CD4-positive, alpha-beta T cell (primary cell): Measurements from ENCODE around the gene TNIK. TPM values are rescaled to one million over a fixed set of nuclear protein-coding genes. Genes with fewer than 3 reads are reported as not detected.

Experiments
- ATAC-seq: fragments of 200-7000 bp; cut with Tn5 transposase; one replicate; pipeline ENCODE4 v1.10.0; 2022; ENCODE audit warnings: mild to moderate bottlenecking; ENCODE audit not compliant: poor library complexity
- CTCF ChIA-PET: fragments of 350-600 bp; sonication (Branson Sonifier 250); formaldehyde crosslinking; loops from one replicate; lab custom pipeline; 2021; ENCODE audit warnings: antibody characterized with exemption, inconsistent platforms; lab: Charles Lee
- POLR2A ChIA-PET: fragments of 350-600 bp; sonication (Branson Sonifier 250); formaldehyde crosslinking; loops from one replicate; lab custom pipeline; 2021; ENCODE audit warnings: antibody characterized with exemption, inconsistent platforms; lab: Charles Lee
- DNase-seq, 14 experiments: peaks; one replicate each; pipeline ENCODE4 v3.0.0-alpha.2; 2013 to 2020; ENCODE audit warnings: mixed read lengths in 2 of 14
- H3K27ac ChIP-seq, 2 donors: one replicate each; pipeline versions ENCODE4 v1.5.1 to v1.7.0; 2013; ENCODE audit warnings: low read length in 2 of 2, low read depth in 1 of 2, mild to moderate bottlenecking in 1 of 2
- H3K27me3 ChIP-seq, 2 experiments: 1 replicate in 1 of 2; 2 replicates in 1 of 2; pipeline versions ENCODE4 v1.6.1 to v1.7.0; 2013; ENCODE audit warnings: low read length in 2 of 2, control low read depth in 1 of 2, mild to moderate bottlenecking in 1 of 2, moderate library complexity in 1 of 2; ENCODE audit not compliant: insufficient read depth in 2 of 2, control insufficient read depth in 1 of 2
- H3K36me3 ChIP-seq: one replicate; pipeline ENCODE4 v1.6.1; 2013; ENCODE audit warnings: low read length, control low read depth; ENCODE audit not compliant: insufficient read depth
- H3K4me1 ChIP-seq: one replicate; pipeline ENCODE4 v1.6.1; 2013; ENCODE audit warnings: low read length, control low read depth; ENCODE audit not compliant: insufficient read depth
- H3K4me3 ChIP-seq: one replicate; pipeline ENCODE4 v1.5.1; 2013; ENCODE audit warnings: mild to moderate bottlenecking, low read length, moderate library complexity
- H3K9me3 ChIP-seq, 2 experiments: 1 replicate in 1 of 2; 2 replicates in 1 of 2; pipeline versions ENCODE4 v1.6.1 to v1.7.0; 2013; ENCODE audit warnings: low read length in 2 of 2, mild to moderate bottlenecking in 2 of 2, control low read depth in 1 of 2, moderate library complexity in 1 of 2; ENCODE audit not compliant: control insufficient read depth in 1 of 2, insufficient read depth in 1 of 2
- H3K27ac Mint-ChIP-seq: one replicate; pipeline ENCODE4 v1.8.0; 2020; ENCODE audit warnings: mixed read lengths
- H3K27me3 Mint-ChIP-seq: one replicate; pipeline ENCODE4 v1.8.0; 2021; ENCODE audit warnings: mixed read lengths
- H3K36me3 Mint-ChIP-seq: one replicate; pipeline ENCODE4 v1.8.0; 2021; ENCODE audit warnings: low read depth, mixed read lengths
- H3K4me1 Mint-ChIP-seq: one replicate; pipeline ENCODE4 v1.8.0; 2021; ENCODE audit warnings: low read depth, mixed read lengths
- H3K4me3 Mint-ChIP-seq: one replicate; pipeline ENCODE4 v1.8.0; 2020; ENCODE audit warnings: mild to moderate bottlenecking, mixed read lengths
- H3K9me3 Mint-ChIP-seq: one replicate; pipeline ENCODE4 v1.8.0; 2020; ENCODE audit warnings: mixed read lengths
- CTCF ChIP-seq: fragments of 200-600 bp; IDR thresholded peaks from one replicate; pipeline ENCODE4 v1.8.0; 2022; ENCODE audit warnings: antibody characterized with exemption, mild to moderate bottlenecking
- intact Hi-C, 2 experiments: fragments of 100-400 bp; cut with DNase I in 1 of 2; cut with micrococcal nuclease in 1 of 2; formaldehyde crosslinking; loops; one replicate each; pipeline versions ENCODE4 v1.15.1 to v1.9.0; 2023 to 2025; cut with DNase I, micrococcal nuclease
- total RNA-seq, 174 experiments: library from RNA in 2 of 174; stranded (reverse) in 2 of 174; gene quantifications; one replicate each; pipeline ENCODE4 v1.2.3 and lab custom pipeline; 2021 to 2026

The TNIK gene
- total RNA-seq, 2 experiments from 2014 or later, result 71.0 to 78.3 TPM

- Mint-ChIP-seq H3K9me3 (no peaks in the 10 kb centered on the region), H3K4me3 (no peak overlapping the region), H3K27me3 (no peaks in the 10 kb centered on the region), H3K36me3 (peaks cover 5% of the 10 kb centered on the region), H3K4me1 (peaks cover 45% of the 10 kb centered on the region), H3K27ac (no peak overlapping the region)
- Histone ChIP-seq H3K27me3 (no peaks in the 10 kb centered on the region), H3K4me1 (peaks cover 19% of the 10 kb centered on the region), H3K27ac (no peak overlapping the region), H3K4me3 (no peak overlapping the region), H3K9me3 (peaks cover 0 to 3% of the 10 kb centered on the region in 2 experiments), H3K36me3 (no peaks in the 10 kb centered on the region)
- DNase-seq (no peak), ATAC-seq (no peak)
- ChIA-PET POLR2A (no interaction called here), CTCF (no interaction called here)
- intact Hi-C loops, result no loop called here
- no peak for TF ChIP-seq CTCF
Measured at GRCh38 chr3:171432548-171432947, 27.7 kb downstream of the TNIK start.

GRCh38 chr3:171431550-171431949 lies 28.7 kb downstream of the TNIK start:
- POLR2A ChIA-PET, result no interaction called here
- TF ChIP-seq CTCF, result no peak
- ATAC-seq, result no peak
- peaks cover 10% of the 10 kb centered on the region for H3K4me1 ChIP-seq
- H3K36me3 ChIP-seq, result no peaks in the 10 kb centered on the region
- intact Hi-C loops, result no loop called here
- H3K27me3 Mint-ChIP-seq, result no peaks in the 10 kb centered on the region
- peaks cover 35% of the 10 kb centered on the region for H3K4me1 Mint-ChIP-seq
- no peaks in the 10 kb centered on the region for H3K9me3 Mint-ChIP-seq
- no peaks in the 10 kb centered on the region for H3K27me3 ChIP-seq
- no peak overlapping the region for H3K4me3 Mint-ChIP-seq
- no peak overlapping the region for H3K27ac ChIP-seq
- no peak overlapping the region for H3K27ac Mint-ChIP-seq
- CTCF ChIA-PET, result no interaction called here
- peaks cover 5% of the 10 kb centered on the region for H3K36me3 Mint-ChIP-seq
- DNase-seq, result no peak
- H3K4me3 ChIP-seq, result no peak overlapping the region
- peaks cover 0 to 3% of the 10 kb centered on the region in 2 experiments for H3K9me3 ChIP-seq

GRCh38 chr3:171430530-171430929 lies 29.7 kb downstream of the TNIK start:
- Histone ChIP-seq H3K4me3 (no peak overlapping the region), H3K36me3 (no peaks in the 10 kb centered on the region), H3K9me3 (peaks cover 0 to 3% of the 10 kb centered on the region in 2 experiments), H3K4me1 (peaks cover 9% of the 10 kb centered on the region), H3K27me3 (no peaks in the 10 kb centered on the region), H3K27ac (no peak overlapping the region)
- Mint-ChIP-seq H3K4me1 (peaks cover 25% of the 10 kb centered on the region), H3K4me3 (no peak overlapping the region), H3K9me3 (no peaks in the 10 kb centered on the region), H3K27ac (no peak overlapping the region), H3K27me3 (no peaks in the 10 kb centered on the region), H3K36me3 (no peaks in the 10 kb centered on the region)
- DNase-seq, result no peak
- CTCF ChIA-PET, result interaction anchor here (0.6 kb wide), 1 partner anchor 27 kb away, joined by 4 read pairs; no protein-coding TSS in a partner anchor
- no peak for TF ChIP-seq CTCF
- no peak for ATAC-seq
- POLR2A ChIA-PET, result interaction anchor here (0.8 to 1.5 kb wide), 2 partner anchors 10 kb away, joined by 3 to 4 read pairs; no protein-coding TSS in a partner anchor
- intact Hi-C loops, result no loop called here
